GM08714 (cell line): ENCODE measurements around the gene PCK2.
A peak's percentile ranks its signal among the peaks of the same experiment; 100 is the strongest.

Experiments used
- H3K4me3 ChIP-seq: fragments of 200-500 bp; sonication (Bioruptor generic); 2 replicates; pipeline ENCODE4 v1.5.1; 2014; ENCODE audit warnings: mild to moderate bottlenecking, low read length, inconsistent platforms
- ZNF274 ChIP-seq: IDR thresholded peaks from 2 replicates; pipeline ENCODE4 v1.6.1; 2012; ENCODE audit warnings: mild to moderate bottlenecking, low read depth, low read length

Gene PCK2

DNA sequence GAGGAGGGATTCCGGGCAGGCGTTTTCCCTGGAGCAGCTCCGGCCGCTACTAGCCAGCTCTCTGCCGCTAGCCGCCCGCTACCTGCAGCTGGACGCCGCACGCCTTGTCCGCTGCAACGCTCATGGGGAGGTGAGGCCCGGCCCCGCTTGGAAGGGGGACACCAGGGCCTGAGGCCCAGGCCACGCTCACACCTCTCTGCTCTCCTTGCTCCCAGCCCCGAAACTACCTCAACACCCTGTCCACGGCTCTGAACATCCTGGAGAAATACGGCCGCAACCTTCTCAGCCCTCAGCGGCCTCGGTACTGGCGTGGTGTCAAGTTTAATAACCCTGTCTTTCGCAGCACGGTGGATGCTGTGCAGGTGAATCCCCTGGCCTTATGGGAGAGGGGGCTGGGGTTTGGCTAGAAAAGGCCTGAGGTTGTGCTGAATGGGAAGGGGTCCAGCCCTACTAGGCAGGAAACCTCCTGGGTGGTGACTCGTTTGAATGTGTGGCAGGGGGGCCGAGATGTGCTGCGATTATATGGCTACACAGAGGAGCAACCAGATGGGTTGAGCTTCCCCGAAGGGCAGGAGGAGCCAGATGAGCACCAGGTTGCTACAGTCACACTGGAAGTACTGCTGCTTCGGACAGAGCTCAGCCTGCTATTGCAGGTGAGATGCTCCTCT is 53.8 kb downstream of the PCK2 start:
- peak overlapping the region; percentile 92 for H3K4me3 ChIP-seq
- no peak for TF ChIP-seq ZNF274

- H3K4me3 ChIP-seq = no peak overlapping the region
- TF ChIP-seq ZNF274 = no peak
Measured at GRCh38 chr14:24149302-24149969, 55.3 kb downstream of the PCK2 start.

DNA sequence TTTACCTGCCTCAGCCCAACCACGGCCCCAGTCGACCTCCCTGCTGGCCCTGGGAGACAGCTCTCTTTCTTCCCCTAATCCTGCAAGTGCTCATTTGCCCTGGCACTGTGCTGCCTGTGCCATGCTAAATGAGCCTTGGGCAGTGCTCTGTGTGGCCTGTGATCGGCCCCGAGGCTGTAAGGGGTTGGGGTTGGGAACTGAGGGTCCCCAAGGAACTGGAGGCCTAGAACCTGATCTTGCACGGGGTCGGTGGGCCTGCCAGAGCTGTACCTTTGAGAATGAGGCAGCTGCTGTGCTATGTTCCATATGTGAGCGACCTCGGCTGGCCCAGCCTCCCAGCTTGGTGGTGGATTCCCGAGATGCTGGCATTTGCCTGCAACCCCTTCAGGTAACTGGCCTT is 56.0 kb downstream of the PCK2 start:
- no peak for TF ChIP-seq ZNF274
- no peak overlapping the region for H3K4me3 ChIP-seq

DNA sequence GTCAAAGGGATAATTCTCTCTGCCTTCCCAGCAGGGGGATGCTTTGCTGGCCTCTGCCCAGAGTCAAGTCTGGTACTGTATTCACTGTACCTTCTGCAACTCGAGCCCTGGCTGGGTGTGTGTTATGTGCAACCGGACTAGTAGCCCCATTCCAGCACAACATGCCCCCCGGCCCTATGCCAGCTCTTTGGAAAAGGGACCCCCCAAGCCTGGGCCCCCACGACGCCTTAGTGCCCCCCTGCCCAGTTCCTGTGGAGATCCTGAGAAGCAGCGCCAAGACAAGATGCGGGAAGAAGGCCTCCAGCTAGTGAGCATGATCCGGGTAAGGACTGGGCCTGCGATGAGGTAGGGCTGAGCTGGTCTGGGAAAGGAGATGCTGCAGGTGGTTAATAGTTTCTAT is 56.5 kb downstream of the PCK2 start:
- no peak overlapping the region for H3K4me3 ChIP-seq
- no peak for TF ChIP-seq ZNF274

DNA sequence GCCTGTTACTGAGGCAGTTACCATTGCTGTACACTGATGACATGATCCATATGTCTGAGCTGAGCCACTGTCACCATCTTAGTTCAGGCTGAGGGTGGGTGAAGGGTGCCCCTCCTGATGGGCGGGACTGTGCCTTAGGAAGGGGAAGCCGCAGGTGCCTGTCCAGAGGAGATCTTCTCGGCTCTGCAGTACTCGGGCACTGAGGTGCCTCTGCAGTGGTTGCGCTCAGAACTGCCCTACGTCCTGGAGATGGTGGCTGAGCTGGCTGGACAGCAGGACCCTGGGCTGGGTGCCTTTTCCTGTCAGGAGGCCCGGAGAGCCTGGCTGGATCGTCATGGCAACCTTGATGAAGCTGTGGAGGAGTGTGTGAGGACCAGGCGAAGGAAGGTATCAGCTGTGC is 56.9 kb downstream of the PCK2 start:
- no peak overlapping the region for H3K4me3 ChIP-seq
- no peak for TF ChIP-seq ZNF274

- no peak overlapping the region for H3K4me3 ChIP-seq
- no peak for TF ChIP-seq ZNF274
Measured at GRCh38 chr14:24151404-24152080, 57.4 kb downstream of the PCK2 start.
